PC-9 (cell line): Measurements from ENCODE around the gene CTU1. TPM values are rescaled to one million over a fixed set of nuclear protein-coding genes. Genes with fewer than 3 reads are reported as not detected.

Experiments
- Bru-seq: library from RNA; stranded (reverse); fragments of 400-500 nt; gene quantifications from one replicate; lab custom pipeline; 2021; lab: Mats Ljungman, UMichigan
- BruChase-seq, 2 experiments: library from RNA; stranded (reverse); fragments of 400-500 nt; gene quantifications; one replicate each; lab custom pipeline; 2021; lab: Mats Ljungman, UMichigan
- BruUV-seq: library from RNA; stranded (reverse); fragments of 400-500 nt; replicated peaks from 2 replicates; lab custom pipeline; 2021; lab: Mats Ljungman, UMichigan
- CTCF ChIA-PET: fragments of 300-600 bp; sonication (Branson Sonifier 250); formaldehyde crosslinking; loops from one replicate; lab custom pipeline; 2022; ENCODE audit warnings: antibody characterized with exemption; lab: Charles Lee
- POLR2A ChIA-PET: fragments of 300-600 bp; sonication (Branson Sonifier 250); formaldehyde crosslinking; loops from one replicate; lab custom pipeline; 2022; ENCODE audit warnings: antibody characterized with exemption; ENCODE audit not compliant: unreplicated experiment; lab: Charles Lee
- DNase-seq, 2 experiments: peaks; one replicate each; pipeline versions ENCODE4 v3.0.0 to v3.0.0-alpha.2; 2015 to 2022; ENCODE audit warnings: mixed read lengths in 1 of 2
- H2AFZ ChIP-seq: fragments of 200-600 bp; sonication (generic); 2 replicates; pipeline ENCODE4 v1.8.1; 2017; ENCODE audit warnings: antibody characterized with exemption
- H3F3A ChIP-seq: fragments of 200-600 bp; sonication (generic); 2 replicates; pipeline ENCODE4 v1.8.1; 2017; ENCODE audit warnings: antibody characterized with exemption, mild to moderate bottlenecking, low read depth; ENCODE audit not compliant: insufficient read depth
- H3K27ac ChIP-seq: fragments of 200-600 bp; sonication (generic); 2 replicates; pipeline ENCODE4 v1.6.1; 2016; ENCODE audit warnings: mixed run types
- H3K27me3 ChIP-seq: fragments of 200-600 bp; sonication (generic); 2 replicates; pipeline ENCODE4 v1.6.1; 2016; ENCODE audit warnings: low read depth, mixed run types; ENCODE audit not compliant: insufficient read depth
- H3K36me3 ChIP-seq: fragments of 200-600 bp; sonication (generic); 2 replicates; pipeline ENCODE4 v1.6.1; 2016; ENCODE audit warnings: low read depth, mixed run types
- H3K4me1 ChIP-seq: fragments of 200-600 bp; sonication (generic); replicated peaks from 2 replicates; pipeline ENCODE4 v1.6.1; 2016; ENCODE audit warnings: mixed run types; ENCODE audit not compliant: insufficient read depth
- H3K4me2 ChIP-seq: fragments of 200-600 bp; sonication (generic); 2 replicates; pipeline ENCODE4 v1.6.1; 2017; ENCODE audit warnings: mixed run types
- H3K4me3 ChIP-seq: fragments of 200-600 bp; sonication (generic); 2 replicates; pipeline ENCODE4 v1.6.1; 2016; ENCODE audit warnings: mixed run types
- H3K79me2 ChIP-seq: fragments of 200-600 bp; sonication (generic); 2 replicates; pipeline ENCODE4 v1.6.1; 2017; ENCODE audit warnings: low read depth, mixed run types
- H3K9me2 ChIP-seq: fragments of 200-600 bp; sonication (generic); 2 replicates; pipeline ENCODE4 v1.8.1; 2017; ENCODE audit warnings: mild to moderate bottlenecking; ENCODE audit not compliant: insufficient read depth
- H3K9me3 ChIP-seq: fragments of 200-600 bp; sonication (generic); 2 replicates; pipeline ENCODE4 v1.8.1; 2016; ENCODE audit warnings: low read depth; ENCODE audit not compliant: insufficient read depth
- H4K20me1 ChIP-seq: fragments of 200-600 bp; sonication (generic); 2 replicates; pipeline ENCODE4 v1.8.1; 2017; ENCODE audit not compliant: insufficient read depth
- CTCF ChIP-seq: fragments of 200-600 bp; sonication (generic); conservative IDR thresholded peaks from 2 replicates; pipeline ENCODE4 v1.6.1; 2017; ENCODE audit warnings: mixed run types, antibody characterized with exemption, mild to moderate bottlenecking, moderate library complexity
- EZH2 ChIP-seq: fragments of 200-600 bp; sonication (generic); IDR thresholded peaks from 2 replicates; pipeline ENCODE4 v1.8.0; 2017; ENCODE audit warnings: antibody characterized with exemption, low read depth
- intact Hi-C: fragments of 100-400 bp; cut with micrococcal nuclease; formaldehyde crosslinking; loops from one replicate; pipeline ENCODE4 v1.10.0; 2022; ENCODE audit not compliant: unreplicated experiment
- long read RNA-seq: library from polyadenylated mRNA; stranded (forward); transcript quantifications from one replicate; pipeline ENCODE4 v2.0.0, GENCODE V29; 2022
- total RNA-seq: library from RNA; stranded (reverse); gene quantifications from 2 replicates; pipeline ENCODE4 v1.2.3, GENCODE V29; 2021

Gene CTU1
- 7.2 and 12.6 TPM in 2 replicates for total RNA-seq
- Bru-seq, nascent RNA: percentile 64 among the genes with signal in this experiment
- percentile 55 among the genes with signal in this experiment for BruChase-seq, experiment 1, labeled RNA remaining after a 2-hour chase
- BruChase-seq, experiment 2, labeled RNA remaining after a 6-hour chase: percentile 62 among the genes with signal in this experiment
- long read RNA-seq, transcript CTU1-201 (3 exons, 2,087 nt): major isoform, 30 of 36 reads
- long read RNA-seq, partial matches to known transcripts: 5 of 36 reads
- long read RNA-seq, other reads (novel, unspliced or antisense): 1 of 36 reads

- H3K9me2 ChIP-seq: no peaks in the 10 kb centered on the region
- H3K4me2 ChIP-seq: peak within 1 kb of the TSS; percentile 93
- H3K4me3 ChIP-seq: peak within 1 kb of the TSS; percentile 79
- intact Hi-C loops: no loop called here
- peaks cover 23% of the 10 kb centered on the region for H3K79me2 ChIP-seq
- H3F3A ChIP-seq: peaks cover 9% of the 10 kb centered on the region
- peaks cover 10% of the 10 kb centered on the region for H3K4me1 ChIP-seq
- H3K36me3 ChIP-seq: 0 out of 2 replicates have a peak, but pooled peaks cover 3% of the 10 kb centered on the region
- ChIA-PET CTCF (no interaction called here), POLR2A (interaction anchor here (0.6 kb wide), 1 partner anchor 1104 kb away, joined by 5 read pairs; no protein-coding TSS in a partner anchor)
- DNase-seq: peak; percentile 98 to 100
- no TSS peak for BruUV-seq
- H2AFZ ChIP-seq: peak within 1 kb of the TSS; percentile 86
- H3K9me3 ChIP-seq: no peaks in the 10 kb centered on the region
- peak within 1 kb of the TSS; percentile 36; the same call in 1 of the 2 replicates for H3K27ac ChIP-seq
- TF ChIP-seq EZH2 (no peak), CTCF (no peak)
- peaks cover 26% of the 10 kb centered on the region for H3K27me3 ChIP-seq
- H4K20me1 ChIP-seq: no peaks in the 10 kb centered on the region
These were observed at the start of gene CTU1 for GRCh38 chr19:51108066-51108804. Gene CTU1, minus strand, starts transcription at chr19:51108409. Its CDS starts 3,840 bp downstream, at chr19:51104569.

DNA sequence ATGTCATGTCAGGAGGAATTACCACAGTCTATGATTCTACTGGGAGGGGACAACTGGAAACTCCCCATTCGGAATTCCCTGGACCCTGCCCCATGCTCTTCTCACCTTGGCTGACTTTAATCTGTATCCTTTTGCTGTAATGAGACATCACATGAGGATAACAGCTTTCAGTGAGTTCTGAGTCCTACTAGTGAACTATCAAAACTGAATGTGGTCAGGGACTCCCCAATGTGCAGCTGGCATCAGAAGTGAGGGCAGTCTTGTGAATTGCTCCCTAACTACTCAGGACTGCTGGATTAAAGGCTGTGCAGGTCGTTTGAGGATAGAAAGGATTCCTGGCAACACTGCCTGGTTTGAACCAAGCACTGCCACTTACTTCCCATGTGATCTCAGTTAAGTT is 49.1 kb upstream of the CTU1 start:
- BruUV-seq: no TSS peak
- Histone ChIP-seq H3K79me2 (no peaks in the 10 kb centered on the region), H3F3A (no peaks in the 10 kb centered on the region), H2AFZ (no peak overlapping the region), H3K36me3 (no peaks in the 10 kb centered on the region), H4K20me1 (no peaks in the 10 kb centered on the region), H3K4me3 (no peak overlapping the region), H3K4me2 (no peak overlapping the region), H3K9me2 (no peaks in the 10 kb centered on the region), H3K9me3 (no peaks in the 10 kb centered on the region), H3K27ac (no peak overlapping the region), H3K4me1 (no peaks in the 10 kb centered on the region), H3K27me3 (peaks cover 82% of the 10 kb centered on the region)
- POLR2A ChIA-PET: interaction anchor here (0.8 kb wide), 1 partner anchor 85 kb away, joined by 14 read pairs; no protein-coding TSS in a partner anchor
- no peak for TF ChIP-seq CTCF
- TF ChIP-seq EZH2: no peak
- no peak for DNase-seq
- intact Hi-C loops: no loop called here
- CTCF ChIA-PET: no interaction called here

GRCh38 chr19:51156710-51157109 is 48.5 kb upstream of the CTU1 start:
- BruUV-seq: no TSS peak
- TF ChIP-seq CTCF (no peak), EZH2 (no peak)
- Histone ChIP-seq H2AFZ (no peak overlapping the region), H3K27me3 (peaks cover 82% of the 10 kb centered on the region), H3K4me1 (no peaks in the 10 kb centered on the region), H3K27ac (no peak overlapping the region), H3K4me2 (no peak overlapping the region), H3K4me3 (no peak overlapping the region), H3F3A (no peaks in the 10 kb centered on the region), H3K9me3 (no peaks in the 10 kb centered on the region), H3K79me2 (no peaks in the 10 kb centered on the region), H4K20me1 (no peaks in the 10 kb centered on the region), H3K9me2 (no peaks in the 10 kb centered on the region), H3K36me3 (no peaks in the 10 kb centered on the region)
- intact Hi-C loops: no loop called here
- ChIA-PET CTCF (no interaction called here), POLR2A (interaction anchor here (0.8 kb wide), 1 partner anchor 86 kb away, joined by 14 read pairs; no protein-coding TSS in a partner anchor)
- DNase-seq: no peak
